Measurements from ENCODE around the gene SLC2A4RG.

DNA sequence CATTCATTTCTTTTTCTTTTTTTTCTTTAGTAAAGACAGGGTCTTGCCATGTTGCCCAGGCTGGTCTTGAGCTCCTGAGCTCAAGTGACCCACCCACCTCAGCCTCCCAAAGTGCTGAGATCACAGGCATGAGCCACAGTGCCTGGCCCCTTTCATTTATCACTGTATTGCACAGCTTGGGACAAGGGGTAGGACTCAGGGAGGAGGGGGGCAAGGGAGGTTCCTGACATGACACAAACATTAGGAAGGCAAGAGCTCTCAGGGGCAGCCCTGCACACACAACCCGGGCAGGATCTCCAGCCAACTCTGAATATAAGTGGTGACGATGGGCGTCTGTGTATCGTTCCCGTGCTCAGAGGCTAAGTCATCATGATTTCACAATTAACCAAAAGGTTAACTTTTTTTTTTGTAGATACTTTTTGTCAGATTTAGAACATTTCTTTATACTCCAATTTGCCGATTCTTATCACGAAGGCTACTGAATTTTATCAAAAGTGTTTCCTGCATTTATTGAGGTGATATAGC lies 19.9 kb downstream of the SLC2A4RG start:
- TF ChIP-seq, protein P1, sequence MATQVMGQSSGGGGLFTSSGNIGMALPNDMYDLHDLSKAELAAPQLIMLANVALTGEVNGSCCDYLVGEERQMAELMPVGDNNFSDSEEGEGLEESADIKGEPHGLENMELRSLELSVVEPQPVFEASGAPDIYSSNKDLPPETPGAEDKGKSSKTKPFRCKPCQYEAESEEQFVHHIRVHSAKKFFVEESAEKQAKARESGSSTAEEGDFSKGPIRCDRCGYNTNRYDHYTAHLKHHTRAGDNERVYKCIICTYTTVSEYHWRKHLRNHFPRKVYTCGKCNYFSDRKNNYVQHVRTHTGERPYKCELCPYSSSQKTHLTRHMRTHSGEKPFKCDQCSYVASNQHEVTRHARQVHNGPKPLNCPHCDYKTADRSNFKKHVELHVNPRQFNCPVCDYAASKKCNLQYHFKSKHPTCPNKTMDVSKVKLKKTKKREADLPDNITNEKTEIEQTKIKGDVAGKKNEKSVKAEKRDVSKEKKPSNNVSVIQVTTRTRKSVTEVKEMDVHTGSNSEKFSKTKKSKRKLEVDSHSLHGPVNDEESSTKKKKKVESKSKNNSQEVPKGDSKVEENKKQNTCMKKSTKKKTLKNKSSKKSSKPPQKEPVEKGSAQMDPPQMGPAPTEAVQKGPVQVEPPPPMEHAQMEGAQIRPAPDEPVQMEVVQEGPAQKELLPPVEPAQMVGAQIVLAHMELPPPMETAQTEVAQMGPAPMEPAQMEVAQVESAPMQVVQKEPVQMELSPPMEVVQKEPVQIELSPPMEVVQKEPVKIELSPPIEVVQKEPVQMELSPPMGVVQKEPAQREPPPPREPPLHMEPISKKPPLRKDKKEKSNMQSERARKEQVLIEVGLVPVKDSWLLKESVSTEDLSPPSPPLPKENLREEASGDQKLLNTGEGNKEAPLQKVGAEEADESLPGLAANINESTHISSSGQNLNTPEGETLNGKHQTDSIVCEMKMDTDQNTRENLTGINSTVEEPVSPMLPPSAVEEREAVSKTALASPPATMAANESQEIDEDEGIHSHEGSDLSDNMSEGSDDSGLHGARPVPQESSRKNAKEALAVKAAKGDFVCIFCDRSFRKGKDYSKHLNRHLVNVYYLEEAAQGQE (IDR thresholded peaks at IDR 0.05; ENCODE audit: low read depth): no peak
- no peak for TF ChIP-seq TCF7L2 (IDR thresholded peaks at IDR 0.05; ENCODE audit: borderline replicate concordance, extremely low read depth, insufficient read depth, insufficient read length)

All from HCT116 (cell line).